ENCODE results near the gene UST. TPM values are rescaled to one million over a fixed set of nuclear protein-coding genes. Genes with fewer than 3 reads are reported as not detected.
A peak's percentile ranks its signal among the peaks of the same experiment; 100 is the strongest.
"Not testable (repeated sequence)": the region's sequence is repeated elsewhere in the genome, so short reads cannot be mapped to it uniquely, and the experiment has no call there.

UST gene
- total RNA-seq, 2 donors from 2014 or later, result 3.5 to 6.5 TPM

DNA sequence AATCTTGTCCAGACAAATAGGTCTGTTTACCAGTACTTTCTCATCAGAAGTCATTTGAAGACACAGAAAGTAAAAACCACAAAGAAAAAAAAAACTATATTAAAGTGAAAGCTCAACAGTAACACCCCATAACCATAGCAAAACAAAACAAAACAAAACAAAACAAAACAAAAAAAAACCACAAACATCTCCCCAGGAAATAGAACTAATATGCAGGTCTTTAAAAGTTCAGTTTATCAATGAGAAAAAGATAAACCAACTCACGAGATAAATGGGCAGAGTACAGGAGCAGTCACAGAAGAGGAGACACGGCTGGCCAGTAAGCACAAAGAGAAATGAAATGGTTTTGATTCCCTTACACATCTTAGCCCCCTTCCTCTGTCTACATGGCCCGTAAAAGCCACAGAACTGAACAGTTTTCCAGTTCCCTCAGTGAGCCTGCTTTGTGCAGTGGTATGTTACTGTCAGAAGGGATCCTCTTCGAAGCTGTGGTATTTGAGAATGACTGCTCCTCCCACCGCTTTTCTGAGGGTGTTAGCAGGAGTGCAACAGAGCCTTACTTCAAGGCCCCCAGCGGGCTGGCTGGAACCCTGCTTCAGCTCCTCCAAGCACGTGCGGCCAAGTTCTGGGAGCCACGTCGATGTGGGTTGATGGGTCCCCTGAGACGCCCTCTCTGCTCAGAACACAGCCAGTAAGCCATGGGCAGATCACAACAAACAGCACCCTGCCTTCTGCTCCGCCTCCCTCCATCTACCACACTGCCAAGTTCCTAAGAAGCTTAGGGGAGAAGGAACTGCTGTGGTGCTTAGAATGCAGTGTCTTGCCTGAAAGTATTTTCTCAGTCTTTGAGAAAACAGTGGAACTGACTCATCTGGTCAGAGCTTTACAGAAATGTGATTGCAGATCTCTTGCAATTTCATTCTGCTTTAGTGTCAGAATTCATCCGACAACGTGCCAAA is 14.0 kb downstream of the UST start:
- intact Hi-C loops (cut with DNase I), result no loop called here
- DNase-seq (peak; percentile 64), ATAC-seq (peak; percentile 85 to 93)

DNA sequence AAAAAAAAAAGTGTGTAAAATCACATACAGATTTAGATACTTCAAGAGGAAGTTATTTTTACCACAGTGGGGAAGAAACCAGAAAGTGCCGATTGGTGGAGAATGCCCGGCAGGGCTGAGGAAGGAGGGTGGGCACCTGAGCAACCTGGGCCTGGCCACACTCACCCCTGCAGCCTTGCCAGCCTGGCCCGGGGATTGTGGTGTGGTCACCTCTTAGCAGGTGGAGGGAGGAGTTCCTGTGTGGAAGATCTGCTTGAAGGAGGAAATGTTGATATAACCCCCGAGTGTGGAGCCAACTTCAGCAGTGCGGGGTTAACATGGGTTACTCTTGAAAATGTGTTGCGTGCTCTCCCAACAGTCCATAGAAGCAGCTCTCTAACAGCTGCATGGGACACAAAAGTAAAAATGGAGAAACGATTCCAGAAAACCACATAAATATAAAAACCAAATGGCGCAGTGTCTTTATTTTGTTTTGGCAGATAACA is 14.7 kb downstream of the UST start:
- DNase-seq (no peak), ATAC-seq (peak; percentile 31 to 42)
- intact Hi-C loops (cut with DNase I), result no loop called here

DNA sequence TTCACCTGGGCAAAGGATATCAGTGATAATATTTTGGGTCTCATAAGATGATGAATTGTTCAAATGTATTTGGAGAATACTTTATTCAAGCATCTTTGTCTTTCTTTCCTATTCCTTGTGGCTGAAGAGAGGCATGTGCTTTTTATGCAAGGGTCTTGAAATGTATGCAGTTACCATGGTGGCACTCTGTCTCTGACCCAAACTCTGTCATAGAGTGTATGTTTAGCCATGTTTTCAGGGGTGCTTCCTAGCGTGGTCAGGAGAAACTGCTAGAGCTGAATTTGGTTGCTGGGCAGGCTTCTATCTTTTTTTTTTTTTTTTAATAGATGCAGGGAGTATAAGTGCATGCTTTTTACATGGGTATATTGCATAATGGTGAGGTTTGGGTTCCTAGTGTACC is 15.4 kb downstream of the UST start:
- DNase-seq, result no peak
- no peak for ATAC-seq
- intact Hi-C loops (cut with DNase I), result no loop called here

GRCh38 chr6:148764259-148765020 is 17.6 kb downstream of the UST start:
- ATAC-seq; intact Hi-C loops (cut with DNase I); DNase-seq: not testable (repeated sequence)

- intact Hi-C loops (cut with DNase I), result no loop called here
- DNase-seq (no peak), ATAC-seq (no peak)
Observed at GRCh38 chr6:148765898-148766808, 19.3 kb downstream of the UST start.

DNA sequence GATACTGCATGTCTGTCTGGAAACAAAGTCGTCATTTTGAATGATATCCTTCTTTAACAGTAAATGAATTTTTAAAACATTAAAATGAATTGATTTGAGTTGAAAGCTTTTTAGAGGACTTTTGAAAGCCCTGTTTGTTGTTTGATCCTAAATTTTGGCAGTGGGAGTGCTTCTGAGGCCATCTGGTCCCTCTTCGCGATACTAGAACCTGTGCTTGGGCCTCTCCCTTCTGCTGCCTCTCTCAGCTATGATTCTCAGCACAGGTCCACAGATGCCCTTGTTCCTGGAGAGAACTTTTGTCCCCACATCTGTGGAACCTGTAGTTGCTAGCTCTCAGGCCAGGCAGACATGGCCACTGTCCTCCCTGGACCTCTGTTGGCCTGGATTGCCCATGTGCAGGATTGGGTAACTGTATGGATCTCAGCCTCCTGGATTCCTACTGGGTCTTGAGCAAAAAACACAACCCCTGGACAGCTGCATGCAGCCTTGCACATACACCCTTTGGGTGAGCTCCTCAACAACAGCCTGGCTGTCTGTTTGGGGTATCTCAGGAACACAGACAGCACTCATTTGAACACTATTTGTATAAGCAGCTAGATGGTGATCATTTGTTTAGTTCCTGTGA is 21.9 kb downstream of the UST start:
- intact Hi-C loops (cut with DNase I), result no loop called here
- ATAC-seq, result peak in 1 of 2 donors; percentile 44
- no peak for DNase-seq

- no peak for DNase-seq
- intact Hi-C loops (cut with DNase I), result no loop called here
- ATAC-seq, result no peak
Observed at GRCh38 chr6:148769304-148769968, 22.6 kb downstream of the UST start.

DNA sequence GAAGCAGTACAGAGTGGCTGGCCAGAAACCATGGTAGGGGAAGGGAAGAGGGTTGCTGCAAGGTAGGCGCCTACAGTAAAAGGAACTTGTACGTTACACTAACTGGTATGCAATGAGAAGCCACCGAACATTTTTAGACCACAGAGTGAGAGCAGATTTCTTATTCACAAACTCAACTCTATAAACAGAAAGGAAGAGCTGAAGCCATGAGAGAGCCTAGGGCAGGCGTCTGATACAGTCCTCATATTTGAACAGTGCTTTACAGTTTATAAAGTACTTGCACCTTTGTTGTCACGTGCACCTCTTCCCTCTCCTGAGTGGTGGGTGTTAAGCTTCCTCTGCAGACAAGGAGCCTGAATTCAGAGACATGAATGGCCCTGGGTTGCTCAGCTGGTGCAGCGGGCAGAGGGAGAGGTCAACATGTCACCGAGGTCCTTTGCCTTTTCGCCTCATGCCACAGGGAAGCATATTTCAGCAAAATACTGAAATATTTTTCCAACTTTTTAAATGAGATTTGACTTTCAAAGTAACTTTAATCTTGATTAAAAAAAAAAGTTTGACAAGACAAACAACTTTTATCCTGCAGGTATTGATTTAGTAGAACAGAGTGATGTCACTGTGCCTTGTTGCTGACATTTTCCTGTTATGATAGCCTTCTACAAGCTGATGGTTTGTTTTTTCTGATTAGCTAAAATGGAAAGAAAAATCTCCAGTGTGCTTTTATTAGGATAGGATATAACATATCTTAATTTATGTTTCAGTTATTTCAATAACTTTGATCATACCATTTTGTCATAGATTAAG is 23.8 kb downstream of the UST start:
- ATAC-seq (no peak), DNase-seq (no peak)
- intact Hi-C loops (cut with DNase I), result no loop called here

DNA sequence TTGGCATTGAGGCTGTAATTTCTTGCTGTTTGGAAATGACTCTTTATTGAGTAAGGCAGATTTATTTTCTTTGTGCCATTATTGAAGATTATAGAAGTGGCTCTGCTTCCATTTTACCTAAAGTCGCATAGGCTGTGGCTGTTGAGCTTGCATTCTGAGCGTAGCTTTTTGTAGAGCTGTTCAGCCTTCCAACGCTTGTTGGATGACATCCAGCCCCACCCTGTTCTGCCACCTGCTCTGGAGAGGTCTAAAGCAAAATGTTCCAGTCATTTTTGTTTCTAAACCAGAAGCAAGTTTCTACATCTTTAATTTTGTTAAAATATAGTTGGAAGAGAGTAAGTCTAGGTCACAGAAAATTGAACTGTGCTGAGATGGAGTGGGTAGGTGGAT is 24.4 kb downstream of the UST start:
- intact Hi-C loops (cut with DNase I), result no loop called here
- DNase-seq, result no peak
- peak in 1 of 2 donors; percentile 43 for ATAC-seq

DNA sequence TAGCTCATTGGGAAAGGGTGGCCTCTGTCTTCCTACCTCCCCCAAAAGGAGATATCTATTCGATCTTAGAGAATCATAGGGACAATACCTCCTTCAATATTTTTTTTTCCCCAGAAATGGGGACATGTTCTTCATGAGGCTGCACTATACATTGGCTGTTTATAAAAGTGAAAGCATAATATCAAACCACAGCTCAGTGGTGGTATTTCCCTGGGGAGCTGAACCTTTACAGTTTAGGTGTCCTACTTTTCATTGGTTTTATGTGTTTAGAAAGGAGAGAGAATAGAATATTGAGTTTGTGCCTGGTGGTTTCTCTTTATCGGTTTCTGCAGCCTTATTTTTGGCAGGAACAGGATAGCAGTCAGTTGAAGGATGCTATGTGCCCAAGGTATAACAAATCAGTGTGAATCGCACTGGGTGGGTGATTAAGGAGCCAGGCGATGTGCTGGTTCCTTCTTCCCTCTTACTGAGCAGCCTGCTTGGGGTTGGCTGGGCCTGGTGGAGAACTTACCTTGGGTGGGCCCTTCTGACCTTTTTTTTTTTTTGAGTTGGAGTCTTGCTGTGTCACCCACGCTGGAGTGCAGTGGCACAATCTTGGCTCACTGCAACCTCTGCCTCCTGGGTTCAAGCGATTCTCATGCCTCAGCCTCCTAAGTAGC is 25.2 kb downstream of the UST start:
- DNase-seq (no peak), ATAC-seq (no peak)
- intact Hi-C loops (cut with DNase I), result no loop called here

GRCh38 chr6:148775161-148775560 is 28.3 kb downstream of the UST start:
- ATAC-seq, result no peak
- intact Hi-C loops (cut with DNase I), result no loop called here
- DNase-seq, result no peak

- intact Hi-C loops (cut with DNase I), result no loop called here
- peak in 1 of 2 donors; percentile 76 for ATAC-seq
- no peak for DNase-seq
Observed at GRCh38 chr6:148776321-148777308, 29.8 kb downstream of the UST start.

DNA sequence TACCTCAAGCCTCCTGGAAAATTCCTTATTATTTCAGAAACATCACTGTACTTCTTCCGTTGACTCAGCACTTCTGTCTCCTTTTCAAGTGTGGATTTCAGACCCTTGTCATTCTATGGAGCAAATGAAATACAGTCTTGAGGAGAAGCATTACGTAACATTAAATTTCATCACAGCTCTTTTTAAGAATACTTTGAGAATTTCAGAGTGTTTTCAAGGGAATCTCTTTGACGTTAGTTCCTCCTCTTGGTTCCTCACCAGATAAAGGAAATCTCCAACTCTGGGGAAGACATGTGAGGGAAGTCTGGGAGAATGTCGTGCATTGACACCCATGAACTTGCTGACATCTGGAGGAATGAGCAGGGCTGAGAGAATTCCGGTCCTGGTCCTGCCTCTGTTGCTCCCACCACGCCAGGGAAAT is 32.3 kb downstream of the UST start:
- intact Hi-C loops (cut with DNase I), result no loop called here
- ATAC-seq, result peak; percentile 42 to 50
- no peak for DNase-seq

GRCh38 chr6:148780423-148780822 is 33.6 kb downstream of the UST start:
- ATAC-seq; DNase-seq; intact Hi-C loops (cut with DNase I): not testable (repeated sequence)

GRCh38 chr6:148780918-148781436 is 34.1 kb downstream of the UST start:
- no peak for ATAC-seq
- intact Hi-C loops (cut with DNase I), result no loop called here

More at GRCh38 chr6:148780918-148781436, 34.1 kb downstream of the UST start:
- DNase-seq, result no peak
